Measurements from ENCODE around the gene LRRC49. TPM values are rescaled to one million over a fixed set of nuclear protein-coding genes. Genes with fewer than 3 reads are reported as not detected.
"Not testable (repeated sequence)": the region's sequence is repeated elsewhere in the genome, so short reads cannot be mapped to it uniquely, and the experiment has no call there.

The LRRC49 gene
- total and polyA plus RNA-seq, 12 donors, result 9.7 to 149 (median 67.3) TPM

DNA sequence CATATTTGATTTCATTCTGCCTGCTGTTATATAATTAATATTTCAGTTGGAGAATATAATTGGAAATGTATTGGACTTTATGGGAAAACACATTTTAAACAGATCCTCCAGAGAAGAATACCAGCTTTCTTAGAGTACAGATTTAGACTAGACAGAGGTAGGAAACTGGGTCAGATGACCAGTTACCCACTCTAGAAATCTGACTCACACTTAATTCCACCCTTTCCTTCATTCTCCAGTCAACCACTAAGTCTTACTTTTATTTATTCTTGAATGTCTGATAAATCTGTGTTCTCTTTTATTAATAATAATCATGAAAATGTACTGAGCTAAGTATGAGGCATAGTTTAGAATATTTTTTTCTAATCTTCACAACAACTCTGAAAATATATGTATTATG is 110.7 kb downstream of the LRRC49 start:
- H3K27me3 ChIP-seq, result no peaks in the 10 kb centered on the region
- intact Hi-C loops (cut with DNase I), result loop anchor here in 1 of 10 donors (10.0 kb wide), 1 partner anchor 441 kb away; no protein-coding TSS in a partner anchor
- peaks cover 0 to 15% (median 4%) of the 10 kb centered on the region in 11 donors for H3K9me3 ChIP-seq
- no peak overlapping the region for H3K27ac ChIP-seq
- no peak for TF ChIP-seq CTCF (IDR thresholded peaks at IDR 0.05)
- no peak overlapping the region for H3K4me3 ChIP-seq
- DNase-seq (no peak), ATAC-seq (no peak)
- H3K36me3 ChIP-seq, result peaks cover 0 to 21% (median 0%) of the 10 kb centered on the region in 9 donors
- peaks cover 0 to 6% (median 0%) of the 10 kb centered on the region in 9 donors for H3K4me1 ChIP-seq

GRCh38 chr15:71004506-71004905 is 111.9 kb downstream of the LRRC49 start:
- WGBS, 2 donors, result 98% methylated on average over 4 of the region's 4 CpGs
- not testable (repeated sequence) for H3K4me1 ChIP-seq, H3K27me3 ChIP-seq, DNase-seq, ATAC-seq, H3K4me3 ChIP-seq, H3K27ac ChIP-seq, H3K9me3 ChIP-seq
- intact Hi-C loops (cut with DNase I), result loop anchor here in 1 of 10 donors (10.0 kb wide), 1 partner anchor 440 kb away; no protein-coding TSS in a partner anchor
- peaks cover 0 to 13% (median 0%) of the 10 kb centered on the region in 9 donors for H3K36me3 ChIP-seq

GRCh38 chr15:71005895-71006294 is 113.3 kb downstream of the LRRC49 start:
- peaks cover 0 to 6% (median 0%) of the 10 kb centered on the region in 9 donors for H3K4me1 ChIP-seq
- DNase-seq (no peak), ATAC-seq (no peak)
- 83 to 90% methylated on average over 1 of the region's 1 CpG for WGBS, 2 donors
- no peaks in the 10 kb centered on the region for H3K27me3 ChIP-seq
- H3K27ac ChIP-seq, result no peak overlapping the region
- H3K36me3 ChIP-seq, result peaks cover 0 to 8% (median 0%) of the 10 kb centered on the region in 9 donors
- TF ChIP-seq CTCF (IDR thresholded peaks at IDR 0.05), result no peak
- H3K4me3 ChIP-seq, result no peak overlapping the region
- intact Hi-C loops (cut with DNase I), result loop anchor here in 1 of 10 donors (10.0 kb wide), 1 partner anchor 439 kb away; no protein-coding TSS in a partner anchor
- no peaks in the 10 kb centered on the region for H3K9me3 ChIP-seq

- intact Hi-C loops (cut with DNase I), result loop anchor here in 2 of 10 donors (2.0 to 10.0 kb wide), 2 partner anchors 432 to 436 kb away; no protein-coding TSS in a partner anchor
- H3K4me3 ChIP-seq, result peak overlapping the region in 9 of 10 donors; percentile 8 to 50 (median 42)
- DNase-seq (no peak), ATAC-seq (peak in 5 of 8 donors; percentile 57 to 81 (median 59))
- H3K27ac ChIP-seq, result peak overlapping the region in 5 of 10 donors; percentile 65 to 80 (median 70)
- WGBS, 2 donors, result 36 to 60% methylated on average over 2 of the region's 2 CpGs
- no peaks in the 10 kb centered on the region for H3K9me3 ChIP-seq
- peaks cover 0 to 17% (median 0%) of the 10 kb centered on the region in 9 donors for H3K36me3 ChIP-seq
- no peak for TF ChIP-seq CTCF (IDR thresholded peaks at IDR 0.05)
- peaks cover 0 to 10% (median 3%) of the 10 kb centered on the region in 9 donors for H3K4me1 ChIP-seq
- H3K27me3 ChIP-seq, result no peaks in the 10 kb centered on the region
These were observed 115.7 kb downstream of the LRRC49 start for GRCh38 chr15:71008250-71008870.

DNA sequence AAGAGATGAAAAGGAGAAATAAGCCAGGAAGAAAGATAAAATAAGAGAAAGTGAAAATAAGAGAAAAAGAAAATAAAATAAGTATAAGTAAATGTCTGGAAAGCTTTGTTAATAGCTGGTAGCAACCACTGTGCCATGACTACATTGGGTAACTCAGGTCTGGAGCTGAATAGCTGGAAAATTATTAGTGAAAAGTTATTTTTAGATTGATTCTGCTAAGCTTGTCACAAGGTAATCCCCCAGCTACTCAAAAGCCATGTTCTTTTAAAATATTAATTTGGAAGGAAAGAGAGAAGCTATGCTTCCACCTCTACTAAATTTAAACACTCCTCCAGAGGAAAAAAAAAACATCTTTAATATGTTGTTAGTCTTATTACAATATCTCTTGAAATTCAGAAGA is 117.8 kb downstream of the LRRC49 start:
- ATAC-seq (peak in 5 of 8 donors; percentile 46 to 79 (median 48)), DNase-seq (no peak)
- Histone ChIP-seq H3K36me3 (peaks cover 0 to 32% (median 0%) of the 10 kb centered on the region in 9 donors), H3K9me3 (no peaks in the 10 kb centered on the region), H3K27me3 (no peaks in the 10 kb centered on the region), H3K4me1 (peaks cover 0 to 10% (median 3%) of the 10 kb centered on the region in 9 donors), H3K27ac (peak overlapping the region in 8 of 10 donors; percentile 5 to 80 (median 59)), H3K4me3 (peak overlapping the region in 5 of 10 donors; percentile 42 to 50 (median 48))
- no peak for TF ChIP-seq CTCF (IDR thresholded peaks at IDR 0.05)
- intact Hi-C loops (cut with DNase I), result loop anchor here in 8 of 10 donors (5.0 to 10.0 kb wide), 6 partner anchors 92 to 437 kb away; partner anchors contain the start of gene THSD4 (in 2 of the 8)
